ENCODE results near the gene LRWD1.

- TF ChIP-seq, protein P1, sequence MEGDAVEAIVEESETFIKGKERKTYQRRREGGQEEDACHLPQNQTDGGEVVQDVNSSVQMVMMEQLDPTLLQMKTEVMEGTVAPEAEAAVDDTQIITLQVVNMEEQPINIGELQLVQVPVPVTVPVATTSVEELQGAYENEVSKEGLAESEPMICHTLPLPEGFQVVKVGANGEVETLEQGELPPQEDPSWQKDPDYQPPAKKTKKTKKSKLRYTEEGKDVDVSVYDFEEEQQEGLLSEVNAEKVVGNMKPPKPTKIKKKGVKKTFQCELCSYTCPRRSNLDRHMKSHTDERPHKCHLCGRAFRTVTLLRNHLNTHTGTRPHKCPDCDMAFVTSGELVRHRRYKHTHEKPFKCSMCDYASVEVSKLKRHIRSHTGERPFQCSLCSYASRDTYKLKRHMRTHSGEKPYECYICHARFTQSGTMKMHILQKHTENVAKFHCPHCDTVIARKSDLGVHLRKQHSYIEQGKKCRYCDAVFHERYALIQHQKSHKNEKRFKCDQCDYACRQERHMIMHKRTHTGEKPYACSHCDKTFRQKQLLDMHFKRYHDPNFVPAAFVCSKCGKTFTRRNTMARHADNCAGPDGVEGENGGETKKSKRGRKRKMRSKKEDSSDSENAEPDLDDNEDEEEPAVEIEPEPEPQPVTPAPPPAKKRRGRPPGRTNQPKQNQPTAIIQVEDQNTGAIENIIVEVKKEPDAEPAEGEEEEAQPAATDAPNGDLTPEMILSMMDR (IDR thresholded peaks at IDR 0.05): no peak
- no peak for TF ChIP-seq POLR2A (IDR thresholded peaks at IDR 0.05)
Measured at GRCh38 chr7:102469351-102469971, 4.7 kb downstream of the LRWD1 start.

All from prostate gland (tissue), 2 donors.